H7 (cell line): Measurements from ENCODE around the gene KLRB1. TPM values are rescaled to one million over a fixed set of nuclear protein-coding genes. Genes with fewer than 3 reads are reported as not detected.
"Not testable (repeated sequence)": the region's sequence is repeated elsewhere in the genome, so short reads cannot be mapped to it uniquely, and the experiment has no call there.

Source experiments
- DNase-seq: peaks from one replicate; pipeline ENCODE4 v3.0.0; 2012
- H3K27me3 ChIP-seq: 2 replicates; pipeline ENCODE4 v1.6.0; 2011; ENCODE audit warnings: mild to moderate bottlenecking, low read length; ENCODE audit not compliant: control insufficient read depth, insufficient read depth
- H3K36me3 ChIP-seq: replicated peaks from 2 replicates; pipeline ENCODE4 v1.5.1; 2011; ENCODE audit warnings: low read length; ENCODE audit not compliant: control insufficient read depth, insufficient read depth
- H3K4me3 ChIP-seq: 2 replicates; pipeline ENCODE4 v1.5.1; 2011; ENCODE audit warnings: low read depth, mild to moderate bottlenecking, control low read depth, low read length, moderate library complexity; ENCODE audit not compliant: insufficient read depth
- total RNA-seq: library from RNA; depleted of rRNA; stranded (reverse); fragments of >200 nt; shearing (Covaris generic); gene quantifications from 2 replicates; pipeline ENCODE4 v1.2.3, GENCODE V29; 2014

Gene KLRB1
- total RNA-seq, 1 experiment from 2014 or later, result not detected

- DNase-seq, result no peak
- H3K27me3 ChIP-seq, result no peaks in the 10 kb centered on the region
- H3K36me3 ChIP-seq, result no peaks in the 10 kb centered on the region
- H3K4me3 ChIP-seq, result no peak overlapping the region
Measured at GRCh38 chr12:9604287-9604686, 3.4 kb downstream of the KLRB1 start.

GRCh38 chr12:9600426-9600825 lies 7.3 kb downstream of the KLRB1 start:
- not testable (repeated sequence) for H3K4me3 ChIP-seq, H3K36me3 ChIP-seq, DNase-seq, H3K27me3 ChIP-seq

- DNase-seq, result no peak
- no peaks in the 10 kb centered on the region for H3K36me3 ChIP-seq
- no peaks in the 10 kb centered on the region for H3K27me3 ChIP-seq
Measured at GRCh38 chr12:9598363-9598762, 9.4 kb downstream of the KLRB1 start.

GRCh38 chr12:9597365-9597764 lies 10.4 kb downstream of the KLRB1 start:
- no peak for DNase-seq
- H3K27me3 ChIP-seq, result no peaks in the 10 kb centered on the region
- H3K4me3 ChIP-seq, result no peak overlapping the region
- no peaks in the 10 kb centered on the region for H3K36me3 ChIP-seq

More at GRCh38 chr12:9598363-9598762, 9.4 kb downstream of the KLRB1 start:
- no peak overlapping the region for H3K4me3 ChIP-seq

GRCh38 chr12:9590441-9590840 lies 17.3 kb downstream of the KLRB1 start:
- Histone ChIP-seq H3K4me3 (no peak overlapping the region), H3K36me3 (no peaks in the 10 kb centered on the region), H3K27me3 (no peaks in the 10 kb centered on the region)
- no peak for DNase-seq

- Histone ChIP-seq H3K4me3 (no peak overlapping the region), H3K27me3 (no peaks in the 10 kb centered on the region), H3K36me3 (no peaks in the 10 kb centered on the region)
- DNase-seq, result no peak
Measured at GRCh38 chr12:9588749-9589148, 19.0 kb downstream of the KLRB1 start.

GRCh38 chr12:9587987-9588600 lies 19.6 kb downstream of the KLRB1 start:
- H3K27me3 ChIP-seq, result no peaks in the 10 kb centered on the region
- no peaks in the 10 kb centered on the region for H3K36me3 ChIP-seq
- no peak overlapping the region for H3K4me3 ChIP-seq
- DNase-seq, result no peak

- H3K4me3 ChIP-seq, H3K36me3 ChIP-seq, H3K27me3 ChIP-seq, DNase-seq: not testable (repeated sequence)
Measured at GRCh38 chr12:9577729-9578128, 30.0 kb downstream of the KLRB1 start.

- not testable (repeated sequence) for H3K27me3 ChIP-seq, DNase-seq, H3K36me3 ChIP-seq, H3K4me3 ChIP-seq
Measured at GRCh38 chr12:9567151-9567550, 40.6 kb downstream of the KLRB1 start.

- not testable (repeated sequence) for H3K4me3 ChIP-seq, DNase-seq, H3K36me3 ChIP-seq, H3K27me3 ChIP-seq
Measured at GRCh38 chr12:9566113-9566512, 41.6 kb downstream of the KLRB1 start.

- H3K27me3 ChIP-seq, H3K4me3 ChIP-seq, DNase-seq, H3K36me3 ChIP-seq: not testable (repeated sequence)
Measured at GRCh38 chr12:9564418-9564817, 43.3 kb downstream of the KLRB1 start.

- not testable (repeated sequence) for H3K4me3 ChIP-seq, H3K36me3 ChIP-seq, H3K27me3 ChIP-seq, DNase-seq
Measured at GRCh38 chr12:9562841-9563453, 44.8 kb downstream of the KLRB1 start.

- not testable (repeated sequence) for H3K4me3 ChIP-seq, H3K36me3 ChIP-seq, DNase-seq, H3K27me3 ChIP-seq
Measured at GRCh38 chr12:9545489-9545888, 62.2 kb downstream of the KLRB1 start.
